CD4-positive, alpha-beta T cell treated with Interleukin-15 for 4 hours (primary cell): ENCODE results near the gene NR2F6.
"Not testable (repeated sequence)": the region's sequence is repeated elsewhere in the genome, so short reads cannot be mapped to it uniquely, and the experiment has no call there.

Experiments
- DNase-seq: peaks from one replicate; pipeline ENCODE4 v3.0.0-alpha.2; 2020; ENCODE audit warnings: low spot score

NR2F6 gene

GRCh38 chr19:17210296-17210695 lies 35.4 kb downstream of the NR2F6 start:
- no peak for DNase-seq

- DNase-seq, result no peak
Measured at GRCh38 chr19:17209126-17210036, 36.3 kb downstream of the NR2F6 start.

GRCh38 chr19:17206736-17207581 lies 38.8 kb downstream of the NR2F6 start:
- no peak for DNase-seq

- peak; percentile 62 for DNase-seq
Measured at GRCh38 chr19:17205237-17206140, 40.2 kb downstream of the NR2F6 start.

DNA sequence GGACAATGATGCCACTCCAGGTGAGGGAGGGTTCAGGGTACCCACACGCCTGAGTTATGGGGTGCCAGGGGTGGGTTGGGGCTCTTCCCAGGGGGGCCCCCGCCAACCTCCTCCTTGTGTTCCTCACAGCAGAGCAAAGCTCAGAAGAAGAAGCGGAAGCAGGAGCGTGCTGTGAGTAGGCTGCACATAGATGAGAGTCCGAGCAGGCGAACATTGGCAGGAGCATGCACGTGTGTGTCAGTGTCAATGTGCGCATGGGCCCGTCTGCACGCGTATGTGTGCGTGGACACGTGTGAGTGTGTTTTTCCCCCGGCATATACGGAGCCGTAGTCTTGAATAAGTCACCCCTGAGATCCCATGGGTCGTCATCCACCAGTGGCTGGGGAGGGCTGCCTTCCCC lies 43.0 kb downstream of the NR2F6 start:
- DNase-seq, result no peak

DNA sequence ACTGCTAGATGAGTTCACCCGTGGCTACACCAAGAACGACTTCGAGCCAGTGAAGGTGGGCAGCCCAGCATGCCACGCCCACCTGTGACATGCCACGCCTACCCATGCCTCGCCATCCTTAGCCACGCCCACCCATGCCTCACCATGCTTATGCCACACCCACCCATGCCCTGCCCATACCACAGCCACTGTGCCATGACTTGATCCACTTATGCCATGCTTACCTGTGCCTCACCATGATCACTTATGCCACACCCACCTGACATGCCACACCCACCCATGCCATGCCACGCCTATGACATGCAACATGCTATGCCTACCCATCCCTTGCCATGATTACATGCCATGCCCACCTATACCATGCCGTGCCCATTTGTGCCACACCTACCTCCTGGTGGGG lies 43.5 kb downstream of the NR2F6 start:
- DNase-seq, result no peak

GRCh38 chr19:17200408-17201079 lies 45.2 kb downstream of the NR2F6 start:
- DNase-seq, result no peak

DNA sequence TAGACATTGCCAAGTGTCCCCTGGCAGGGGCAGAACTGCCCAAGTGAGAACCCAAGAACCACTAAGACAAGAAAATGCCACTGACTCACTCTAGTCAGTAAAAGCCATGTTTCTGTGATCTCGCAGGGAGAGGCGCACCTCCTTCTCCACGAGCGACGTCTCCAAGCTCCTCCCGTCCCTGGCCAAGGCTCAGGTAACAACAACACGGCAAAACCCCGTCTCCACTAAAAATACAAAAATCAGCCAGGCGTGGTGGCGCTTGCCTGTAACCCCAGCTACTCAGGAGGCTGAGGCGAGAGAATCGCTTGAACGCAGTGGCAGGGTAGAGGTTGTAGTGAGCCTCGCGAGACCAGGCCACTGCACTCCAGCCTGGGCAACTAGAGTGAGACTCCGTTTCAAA lies 48.1 kb downstream of the NR2F6 start:
- DNase-seq, result no peak

- no peak for DNase-seq
Measured at GRCh38 chr19:17196610-17197009, 49.1 kb downstream of the NR2F6 start.

- no peak for DNase-seq
Measured at GRCh38 chr19:17195106-17195505, 50.6 kb downstream of the NR2F6 start.

DNA sequence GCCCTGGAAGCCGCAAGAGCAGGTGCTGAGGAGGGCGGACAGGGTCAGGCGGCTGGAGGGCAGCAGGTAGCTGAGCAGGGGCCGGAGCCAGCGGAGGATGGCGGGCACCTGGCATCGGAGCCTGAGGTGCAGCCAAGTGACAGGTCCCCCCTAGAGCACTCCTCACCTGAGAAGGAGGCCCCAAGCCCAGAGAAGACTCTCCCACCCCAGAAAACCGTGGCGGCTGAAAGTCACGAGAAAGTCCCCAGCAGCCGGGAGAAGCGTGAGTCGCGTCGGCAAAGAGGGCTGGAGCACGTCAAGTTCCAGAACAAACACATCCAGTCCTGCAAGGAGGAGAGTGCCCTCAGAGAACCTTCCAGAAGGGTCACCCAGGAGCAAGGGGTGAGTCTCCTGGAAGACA lies 51.1 kb downstream of the NR2F6 start:
- no peak for DNase-seq

DNA sequence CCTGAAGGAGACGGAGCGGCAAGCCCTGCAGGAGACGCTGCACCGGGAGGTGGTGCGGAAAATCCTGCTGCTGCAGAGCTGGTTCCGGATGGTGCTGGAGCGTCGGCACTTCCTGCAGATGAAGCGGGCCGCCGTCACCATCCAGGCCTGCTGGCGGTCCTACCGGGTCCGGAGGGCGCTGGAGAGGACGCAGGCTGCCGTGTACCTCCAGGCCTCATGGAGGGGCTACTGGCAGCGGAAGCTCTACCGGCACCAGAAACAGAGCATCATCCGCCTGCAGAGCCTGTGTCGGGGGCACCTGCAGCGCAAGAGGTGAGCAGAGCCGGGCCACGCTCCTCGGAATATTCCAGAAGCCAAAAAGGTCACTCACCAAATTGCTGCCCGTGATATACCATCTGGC lies 53.0 kb downstream of the NR2F6 start:
- DNase-seq, result no peak

GRCh38 chr19:17191736-17192135 lies 54.0 kb downstream of the NR2F6 start:
- DNase-seq, result not testable (repeated sequence)

DNA sequence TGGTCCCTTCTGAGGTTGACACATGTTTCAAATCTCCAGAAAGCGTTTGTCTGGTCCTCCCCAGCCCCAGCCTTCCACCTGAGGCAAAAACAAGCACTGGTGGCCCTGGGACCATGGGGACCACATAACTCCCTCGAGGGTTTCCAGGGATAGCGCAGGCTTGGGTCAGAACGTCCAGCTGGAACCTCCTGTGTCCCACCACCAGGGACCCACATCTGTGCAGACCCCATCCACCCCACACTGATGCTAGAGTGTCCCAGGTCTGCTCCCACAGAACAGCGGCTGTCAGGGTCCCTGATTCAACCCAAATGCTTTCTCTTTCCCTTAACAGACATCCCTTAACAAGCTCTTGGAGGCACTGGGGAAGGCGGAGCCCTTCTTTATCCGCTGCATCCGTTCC lies 60.1 kb downstream of the NR2F6 start:
- no peak for DNase-seq

GRCh38 chr19:17184371-17184841 lies 61.3 kb downstream of the NR2F6 start:
- peak; percentile 68 for DNase-seq

GRCh38 chr19:17183858-17184321 lies 61.8 kb downstream of the NR2F6 start:
- DNase-seq, result peak; percentile 24

- DNase-seq, result peak; percentile 15
Measured at GRCh38 chr19:17183271-17183761, 62.4 kb downstream of the NR2F6 start.
